NCI-H82 treated with DMSO at 0.1 percent for 48 hours (cell line): ENCODE results near the gene RAB1B.

ENCODE experiments used
- DNase-seq: peaks from one replicate; lab custom pipeline; 2025; ENCODE audit not compliant: unreplicated experiment; lab: John Stamatoyannopoulos, UW

The RAB1B gene

DNA sequence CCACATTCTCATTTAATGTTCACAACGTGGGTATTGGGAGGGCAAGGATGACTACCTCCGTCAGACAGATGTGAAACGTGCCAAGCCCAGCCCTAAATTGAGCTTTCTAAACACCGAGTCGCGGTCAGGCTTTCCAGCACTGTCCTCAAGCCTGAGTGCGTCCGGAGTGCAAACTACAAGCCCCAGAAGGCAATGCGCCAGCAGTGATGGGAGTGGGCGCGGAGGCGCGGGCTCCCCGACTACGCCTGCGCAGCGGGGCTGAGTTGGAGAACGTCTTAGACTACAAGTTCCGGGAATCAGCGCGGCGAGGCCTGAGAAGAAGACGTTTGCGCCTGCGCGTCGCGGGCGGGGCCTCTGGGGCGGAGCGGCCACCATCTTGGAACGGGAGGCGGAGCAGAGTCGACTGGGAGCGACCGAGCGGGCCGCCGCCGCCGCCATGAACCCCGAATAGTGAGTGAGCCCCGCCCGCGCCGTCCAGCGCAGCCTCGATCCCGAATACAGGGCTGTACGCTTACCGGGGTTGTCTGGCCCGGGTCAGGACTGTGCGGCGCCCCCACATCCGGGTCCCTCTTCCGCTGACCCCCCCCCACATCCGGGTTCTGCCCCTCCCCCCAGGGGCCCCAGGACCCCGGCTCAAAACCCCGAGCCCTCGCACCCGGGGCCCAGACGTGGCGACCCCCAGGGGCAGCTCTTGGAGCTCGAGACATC is at the start of gene RAB1B:
RAB1B (plus strand) TSS at position 396 of the 708 bp plus-strand sequence; CDS start at position 437, 41 bp downstream.
- DNase-seq = peak; percentile 91

DNA sequence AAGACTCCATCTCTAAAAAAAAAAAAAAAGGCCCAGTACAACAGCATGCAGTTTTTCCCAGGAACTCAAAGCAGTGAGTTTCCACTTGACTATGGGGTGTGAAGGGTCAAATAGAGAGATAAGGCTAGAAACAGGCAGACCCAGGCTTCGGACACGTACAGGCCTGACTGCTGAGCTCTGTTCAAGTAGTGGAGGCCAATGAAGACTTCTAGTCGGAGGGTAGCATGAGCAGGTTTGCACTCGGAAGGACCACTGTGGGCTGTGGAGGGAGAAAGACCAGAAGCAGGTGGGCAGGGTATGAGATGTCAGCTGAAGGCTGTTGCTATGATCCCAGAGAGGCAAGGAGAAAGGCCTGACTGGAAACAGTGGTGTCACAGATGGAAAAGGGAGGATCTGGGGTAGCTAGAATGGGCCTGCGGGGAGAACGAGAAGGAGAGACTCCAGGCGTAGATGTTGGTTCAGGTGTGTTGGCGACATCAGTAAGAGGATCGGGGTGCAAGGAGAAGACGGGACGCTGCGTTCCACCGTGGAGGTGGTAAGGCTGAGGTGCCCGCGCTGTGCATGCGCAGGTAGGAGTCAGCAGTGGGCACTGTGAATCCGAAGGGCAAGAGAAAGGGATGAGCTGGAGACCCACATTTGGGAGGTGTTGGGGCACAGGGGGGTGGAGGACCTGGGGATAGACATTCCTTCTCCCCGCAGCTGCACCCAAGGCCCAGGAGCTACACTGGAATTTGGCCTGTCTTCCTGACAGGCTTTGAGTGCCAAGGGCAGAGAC is 49.4 kb upstream of the RAB1B start:
- DNase-seq = no peak

DNA sequence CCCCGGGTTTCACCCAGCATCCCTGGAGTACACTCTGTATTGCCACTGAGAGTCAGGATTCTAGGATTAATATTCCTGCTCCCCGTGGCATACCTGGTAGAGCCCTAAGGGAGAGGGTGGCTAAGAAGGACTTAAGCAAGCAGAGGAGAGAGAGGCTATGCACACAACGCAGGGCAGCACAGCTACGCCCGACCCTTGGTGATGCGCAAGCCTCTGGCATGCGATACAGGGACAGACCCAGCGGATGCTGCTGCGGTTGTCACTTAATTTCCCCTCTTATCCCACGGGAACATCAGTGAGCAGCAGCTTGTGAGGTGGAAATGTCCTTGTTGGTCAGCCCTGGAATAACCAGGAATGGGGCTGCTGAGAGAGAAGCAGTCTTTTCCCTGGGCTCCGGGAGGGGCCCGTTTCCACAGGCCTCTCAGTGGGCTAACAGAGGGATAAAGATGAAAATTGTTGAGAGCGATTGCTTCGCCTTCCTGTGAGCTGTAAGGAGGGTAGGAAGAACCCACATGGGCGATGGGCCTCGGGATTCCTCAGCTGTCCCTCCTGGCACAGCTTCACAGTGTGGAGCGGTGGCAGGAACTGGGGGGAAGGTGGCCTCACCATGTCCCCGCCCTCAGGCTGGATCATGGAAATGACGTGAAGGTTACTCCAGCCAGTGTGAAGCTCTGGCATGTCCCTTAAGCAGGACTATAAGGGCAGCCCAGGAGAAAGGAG is 48.4 kb upstream of the RAB1B start:
- no peak for DNase-seq

DNA sequence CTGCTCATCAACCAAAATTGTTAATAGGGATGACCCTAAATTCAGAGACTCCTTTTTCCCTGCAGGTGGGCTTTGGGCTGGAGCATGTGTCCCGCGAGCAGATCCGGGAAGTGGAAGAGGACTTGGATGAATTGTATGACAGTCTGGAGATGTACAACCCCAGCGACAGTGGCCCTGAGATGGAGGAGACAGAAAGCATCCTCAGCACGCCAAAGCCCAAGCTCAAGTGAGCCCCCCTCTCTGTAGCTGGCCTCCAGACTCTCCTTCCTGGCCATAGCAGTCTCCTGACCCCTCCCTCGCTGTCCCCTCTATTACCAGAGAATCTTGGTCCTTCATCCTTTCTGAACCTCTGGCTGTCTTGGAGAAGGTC is 47.9 kb upstream of the RAB1B start:
- DNase-seq = no peak

DNA sequence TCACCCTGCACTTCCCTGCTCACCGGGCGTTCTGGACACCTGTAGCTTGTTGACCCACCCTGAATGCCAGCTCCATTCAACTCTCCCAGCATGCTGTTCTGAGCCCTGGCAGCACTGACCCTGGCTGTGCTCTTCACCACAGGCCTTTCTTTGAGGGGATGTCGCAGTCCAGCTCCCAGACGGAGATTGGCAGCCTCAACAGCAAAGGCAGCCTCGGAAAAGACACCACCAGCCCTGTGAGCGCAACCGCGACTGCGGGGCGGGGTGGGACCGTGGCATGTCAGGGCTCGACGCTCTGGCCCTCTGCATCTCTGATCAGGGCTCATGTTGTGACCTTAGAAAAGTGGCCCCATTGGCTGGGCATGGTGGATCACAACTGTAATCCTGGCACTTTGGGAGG is 47.4 kb upstream of the RAB1B start:
- no peak for DNase-seq

DNA sequence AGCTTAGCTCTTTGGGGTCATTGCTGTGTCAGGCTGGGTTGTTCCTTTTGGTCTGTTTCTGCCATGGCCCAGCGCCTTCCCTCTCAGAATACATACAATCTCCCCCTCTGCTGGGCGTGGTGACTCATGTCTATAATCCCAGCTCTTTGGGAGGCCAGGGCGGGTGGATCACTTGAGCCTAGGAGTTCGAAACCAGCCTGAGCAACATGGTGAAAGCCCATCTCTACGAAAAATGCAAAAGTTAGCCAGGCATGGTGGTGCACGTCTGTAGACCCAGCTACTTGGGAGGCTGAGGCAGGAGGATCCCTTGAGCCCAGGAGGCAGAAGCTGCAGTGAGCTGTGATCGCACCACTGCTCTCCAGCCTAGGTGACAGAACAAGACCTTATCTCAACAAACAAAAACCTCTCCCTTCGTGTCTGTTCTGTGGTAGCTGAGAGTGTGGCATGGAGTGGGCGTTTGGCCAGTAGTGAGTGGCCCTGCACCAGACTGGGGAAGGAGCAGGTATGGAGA is 46.7 kb upstream of the RAB1B start:
- DNase-seq = no peak

DNA sequence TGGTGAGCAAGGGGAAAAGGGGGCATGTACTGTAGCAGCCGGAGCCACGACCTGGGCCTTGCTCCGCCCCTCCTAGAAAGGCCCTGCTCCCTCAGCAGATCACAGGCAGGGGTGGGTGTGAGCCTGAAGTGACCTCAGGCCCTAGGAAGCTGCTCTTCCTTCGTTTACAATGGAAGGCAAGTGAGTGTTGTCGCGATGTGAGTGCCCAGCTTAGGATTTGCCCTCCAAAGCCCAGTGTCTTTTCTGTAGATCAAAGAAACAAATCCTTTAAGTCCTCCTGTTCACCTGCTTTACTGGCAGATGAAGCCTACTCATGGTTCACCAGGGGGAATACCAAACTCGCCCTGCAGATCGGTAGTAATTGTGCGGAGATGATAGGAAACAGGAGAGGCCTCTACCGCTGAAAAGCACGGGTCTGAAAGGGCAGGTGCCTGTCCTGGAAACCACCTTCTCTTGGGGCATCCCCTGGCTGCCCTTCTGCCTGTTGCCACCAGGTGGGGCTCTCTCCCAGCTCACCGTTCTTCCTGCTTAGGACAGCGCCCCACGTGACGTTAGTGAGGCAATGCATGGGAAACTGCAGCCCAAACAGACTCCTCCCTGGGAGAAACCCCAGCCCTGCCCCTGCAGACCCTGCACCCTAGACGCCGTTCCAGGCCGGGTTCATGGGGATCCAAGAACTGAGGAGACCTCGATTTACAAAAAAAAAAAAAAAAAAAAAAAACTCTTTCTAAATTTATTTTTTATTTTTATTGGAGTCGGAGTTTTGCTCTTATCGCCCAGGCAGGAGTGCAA is 45.9 kb upstream of the RAB1B start:
- DNase-seq = peak; percentile 76

DNA sequence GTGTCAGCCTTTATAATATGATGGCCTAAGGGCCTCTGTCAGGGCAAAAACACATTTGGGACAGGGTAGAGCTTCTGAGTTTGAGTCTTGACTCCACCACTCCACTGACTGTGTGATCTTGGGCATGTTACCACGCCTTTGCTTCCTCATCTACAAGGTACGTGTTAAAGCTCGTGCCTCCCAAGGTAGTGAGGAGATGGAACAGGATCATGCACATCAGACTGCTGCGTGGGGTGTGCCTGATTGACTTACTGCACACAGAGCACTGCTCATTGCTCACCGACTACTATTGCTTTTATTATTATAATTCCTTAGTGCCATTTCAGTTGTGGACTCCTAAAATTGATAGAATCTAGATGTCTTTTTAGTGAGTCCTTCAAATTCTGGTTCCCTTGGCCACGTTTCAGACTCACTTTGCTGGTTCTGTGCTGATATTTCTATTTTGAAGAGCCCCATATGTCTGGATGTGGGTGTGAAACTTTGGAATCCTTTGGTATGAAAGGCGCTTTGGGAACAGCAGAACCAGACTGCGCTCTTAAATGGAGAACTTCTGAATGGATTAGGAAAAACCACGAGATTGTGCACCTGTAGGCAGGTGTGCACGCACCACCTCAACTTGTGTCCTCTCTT is 44.1 kb upstream of the RAB1B start:
- DNase-seq = no peak

DNA sequence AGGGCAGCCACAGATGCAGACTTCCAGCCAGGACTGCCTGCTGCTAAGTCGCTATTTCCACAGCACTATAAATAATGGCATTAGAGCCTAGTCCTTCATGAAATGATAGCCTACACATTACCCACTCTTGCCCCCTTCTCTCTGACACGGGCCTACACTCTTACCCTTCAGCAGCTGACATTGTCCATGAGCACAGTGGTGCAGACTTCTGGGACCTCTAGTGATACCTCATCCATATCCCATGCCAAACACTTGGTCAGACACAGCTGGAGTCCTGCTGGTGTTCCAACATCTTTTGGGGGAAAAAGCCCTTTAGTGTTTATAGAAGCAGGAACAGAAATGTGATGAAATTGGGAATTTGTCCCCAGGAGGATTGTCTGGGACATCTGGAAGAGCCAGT is 43.4 kb upstream of the RAB1B start:
- no peak for DNase-seq

DNA sequence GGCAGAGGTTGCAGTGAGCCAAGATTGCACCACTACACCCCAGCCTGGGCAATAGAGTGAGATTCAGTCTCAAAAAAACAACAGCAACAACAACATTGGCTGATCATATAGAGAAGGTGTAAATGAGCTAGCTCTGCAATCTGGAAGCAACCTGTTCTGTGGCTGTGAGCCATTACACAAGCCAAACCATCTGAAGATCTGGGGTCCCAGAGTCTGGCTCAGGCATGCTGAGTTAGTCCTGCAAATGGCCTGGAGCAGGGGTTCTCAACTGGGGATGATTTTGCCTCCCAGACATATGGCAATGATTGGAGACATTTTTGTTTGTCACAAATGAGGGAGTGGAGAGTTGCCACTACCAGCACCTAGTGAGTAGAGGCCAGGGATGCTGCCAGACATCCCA is 42.3 kb upstream of the RAB1B start:
- DNase-seq = no peak

DNA sequence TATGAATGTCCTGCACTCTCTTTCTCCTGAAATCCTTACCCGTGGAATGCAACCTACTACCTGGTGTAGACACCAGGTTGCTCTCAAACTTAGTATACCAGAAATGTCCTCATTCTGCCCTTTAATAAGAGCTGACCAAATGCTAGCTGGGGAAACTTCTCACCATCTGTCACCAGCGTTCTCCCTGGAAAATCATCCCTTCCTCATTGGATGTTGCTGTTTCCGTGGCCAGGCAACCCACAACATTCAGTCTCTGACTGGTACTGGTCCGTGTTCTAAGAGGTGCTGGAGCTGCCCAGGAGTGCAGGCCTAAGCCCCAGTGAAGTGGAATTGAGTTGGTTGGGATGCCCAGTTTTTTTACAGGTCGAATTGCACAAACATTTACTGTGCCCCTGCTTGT is 40.7 kb upstream of the RAB1B start:
- no peak for DNase-seq

DNA sequence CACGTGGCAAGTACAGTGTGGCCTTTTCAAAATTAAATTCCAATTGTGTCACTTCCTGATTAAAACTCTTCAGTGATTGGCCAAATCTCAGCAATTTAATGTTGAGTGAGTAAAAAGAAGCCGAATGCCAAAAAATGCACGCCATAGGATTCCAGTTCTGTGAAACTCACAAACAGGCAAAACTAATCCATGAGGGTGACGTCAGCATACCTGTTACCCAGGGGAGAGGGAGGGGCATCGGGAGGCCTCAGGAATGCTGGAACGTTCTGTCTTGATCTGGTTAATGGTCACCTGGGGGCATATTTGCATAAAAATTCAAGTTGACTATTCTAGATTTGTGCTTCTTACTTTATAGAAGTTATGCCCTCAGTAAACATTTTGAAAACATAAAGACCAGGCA is 39.9 kb upstream of the RAB1B start:
- no peak for DNase-seq

DNA sequence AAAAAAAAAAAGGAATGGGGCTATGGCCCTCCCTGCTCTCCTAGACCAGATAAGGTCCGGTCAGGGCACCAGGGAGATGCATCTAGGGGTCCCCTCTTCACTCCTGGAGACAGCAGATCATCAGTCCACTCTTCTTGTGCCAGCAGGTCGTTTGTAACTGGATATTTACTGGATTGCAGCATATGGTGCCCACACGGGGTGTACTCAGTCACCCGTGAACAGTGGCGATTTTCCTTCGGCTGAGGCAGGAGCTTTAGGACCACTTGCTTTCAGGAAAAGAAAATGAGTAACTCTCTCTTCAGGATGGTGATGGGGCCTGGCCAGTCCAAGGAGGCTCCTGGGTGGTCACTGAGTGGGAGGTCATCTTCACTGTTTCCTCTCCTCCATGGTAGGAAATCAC is 38.3 kb upstream of the RAB1B start:
- DNase-seq = no peak

DNA sequence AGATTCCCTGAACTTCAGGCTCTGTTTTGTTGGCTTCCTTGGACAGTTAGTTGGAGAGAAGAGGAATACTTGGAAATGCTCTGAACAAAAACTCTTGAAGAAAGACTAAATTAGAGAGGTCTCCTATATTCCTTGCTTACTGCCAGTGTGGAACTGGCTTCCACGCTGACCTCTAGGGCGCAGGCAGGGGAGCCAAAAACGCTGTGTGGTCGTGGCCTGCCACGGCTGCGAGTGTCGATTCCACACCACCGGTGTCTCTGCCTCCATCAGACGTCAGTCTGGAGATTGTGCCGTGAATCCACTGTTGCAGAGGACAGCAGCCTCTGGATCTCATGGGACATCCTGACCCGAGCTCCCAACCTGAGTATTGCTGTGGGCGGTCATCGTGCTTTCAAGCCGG is 37.5 kb upstream of the RAB1B start:
- no peak for DNase-seq

DNA sequence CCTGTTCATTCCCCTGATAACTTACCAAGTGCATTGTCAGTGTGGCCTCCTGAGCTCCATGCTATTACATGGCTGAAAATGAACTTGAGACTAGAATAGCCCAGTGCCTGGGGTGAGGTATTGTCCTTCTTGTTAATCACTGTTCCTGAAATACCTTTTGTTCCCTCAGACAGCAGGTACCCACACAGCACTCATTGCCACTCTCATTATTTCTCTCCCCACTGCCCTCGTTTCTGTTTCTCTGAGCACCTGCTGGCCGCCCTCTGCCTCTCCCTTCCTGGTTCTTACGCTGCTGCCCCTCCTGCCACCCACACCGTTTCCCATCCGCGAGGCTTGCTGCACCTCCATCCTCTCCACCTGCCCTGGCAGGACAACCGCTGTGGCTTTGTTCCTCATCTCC is 36.9 kb upstream of the RAB1B start:
- no peak for DNase-seq

DNA sequence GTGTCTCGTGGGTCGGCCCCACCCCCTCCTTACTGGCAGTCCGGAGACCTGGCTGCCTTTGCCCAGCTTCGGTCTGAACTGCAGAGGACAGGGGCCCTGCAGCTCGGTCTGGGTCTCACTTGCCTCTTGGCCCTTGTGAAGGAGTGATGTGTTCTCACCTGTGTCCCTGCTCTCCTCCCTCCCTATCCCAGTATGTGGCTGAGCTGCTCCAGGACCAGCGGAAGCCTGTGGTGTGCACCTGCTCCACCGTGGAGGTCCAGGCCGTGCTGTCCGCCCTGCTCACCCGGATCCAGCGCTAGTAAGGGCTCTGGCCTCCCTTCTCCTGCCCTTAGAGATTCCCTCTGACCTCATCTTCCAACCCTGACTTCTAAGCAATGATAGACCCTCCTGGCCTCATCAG is 35.7 kb upstream of the RAB1B start:
- no peak for DNase-seq

DNA sequence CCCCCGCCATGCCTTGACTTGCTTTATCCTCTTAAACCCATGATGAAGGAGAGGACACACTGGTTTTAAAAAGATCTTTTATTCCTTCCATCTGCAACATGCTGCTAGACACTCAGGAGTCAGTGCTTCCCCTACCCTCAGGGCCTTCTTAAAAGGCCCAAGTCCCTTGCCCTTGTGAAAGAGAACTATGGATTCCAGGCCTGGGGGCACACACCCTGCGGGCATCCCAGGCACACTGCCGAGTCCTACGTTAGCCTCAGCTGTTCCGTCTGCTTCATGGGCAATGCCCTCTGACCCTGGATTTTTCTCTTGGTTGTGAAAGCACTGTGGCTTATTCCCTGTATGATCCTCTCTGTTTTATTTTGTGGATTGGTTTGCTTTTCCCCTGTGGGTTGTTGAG is 35.1 kb upstream of the RAB1B start:
- no peak for DNase-seq

DNA sequence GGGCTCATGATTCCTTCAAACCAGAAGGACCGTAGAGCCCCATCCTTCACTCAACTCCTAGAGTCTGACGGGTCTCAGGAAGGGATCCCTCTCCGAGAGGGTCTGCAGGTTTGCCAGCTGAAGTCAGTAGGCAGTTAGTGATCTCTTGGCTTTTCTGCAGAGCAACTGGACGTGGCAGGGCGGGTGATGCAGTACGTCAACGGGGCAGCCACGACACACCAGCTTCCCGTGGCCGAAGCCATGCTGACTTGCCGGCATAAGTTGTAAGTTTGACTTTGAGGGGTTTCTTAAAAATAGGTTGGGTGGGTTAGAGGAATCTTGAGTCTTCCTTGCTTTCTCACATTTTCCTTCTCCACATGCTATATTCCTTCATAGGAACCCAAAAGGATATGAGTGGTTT is 33.3 kb upstream of the RAB1B start:
- no peak for DNase-seq

DNA sequence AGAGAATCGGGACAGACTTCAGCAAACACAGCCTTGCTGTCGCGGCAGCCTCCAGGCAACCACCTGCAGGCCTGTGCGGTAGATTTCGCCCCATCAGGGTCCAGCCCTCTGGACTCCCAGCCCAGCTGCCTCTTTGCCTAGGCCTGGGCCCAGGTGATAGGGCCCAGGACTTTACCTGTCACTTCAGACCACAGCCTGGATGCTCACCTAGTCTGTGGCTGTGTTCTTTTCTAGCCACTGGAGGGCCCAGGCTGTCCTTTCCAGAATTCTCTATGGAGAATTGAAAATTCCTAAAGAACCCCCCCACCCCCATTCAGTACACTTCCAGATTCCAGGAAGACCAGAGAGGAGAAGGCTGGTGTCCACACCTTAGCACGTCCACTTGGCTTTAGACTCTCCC is 30.6 kb upstream of the RAB1B start:
- no peak for DNase-seq

DNA sequence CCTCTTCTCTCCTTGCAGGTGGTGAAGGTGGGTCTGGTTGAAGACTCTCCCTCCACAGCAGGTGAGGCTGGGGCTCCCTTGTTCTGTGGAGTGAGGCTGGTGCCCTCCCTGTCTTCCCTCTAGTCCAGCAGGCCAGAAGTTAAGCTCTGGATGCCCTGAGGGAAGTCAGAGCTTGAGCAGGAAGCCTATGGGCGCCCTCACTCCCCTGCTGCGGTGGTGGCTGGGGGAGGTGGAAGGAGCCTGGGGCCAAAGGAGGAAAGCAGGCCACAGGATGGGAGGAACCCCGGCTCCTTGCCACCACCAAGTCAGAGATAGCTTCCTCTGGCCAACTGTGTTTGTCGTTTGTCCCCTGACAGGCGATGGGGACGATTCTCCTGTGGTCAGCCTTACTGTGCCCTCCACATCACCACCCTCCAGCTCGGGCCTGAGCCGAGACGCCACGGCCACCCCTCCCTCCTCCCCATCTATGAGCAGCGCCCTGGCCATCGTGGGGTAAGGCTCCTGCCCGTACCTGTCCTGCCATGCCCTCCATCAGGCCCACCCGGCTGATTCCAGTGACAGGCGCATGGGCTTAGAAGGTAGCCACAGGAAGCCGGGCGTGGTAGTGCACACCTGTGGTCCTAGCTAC is 29.5 kb upstream of the RAB1B start:
- no peak for DNase-seq
